ENCODE results near the gene REXO4. TPM values are rescaled to one million over a fixed set of nuclear protein-coding genes. Genes with fewer than 3 reads are reported as not detected.
A peak's percentile ranks its signal among the peaks of the same experiment; 100 is the strongest.

REXO4 gene
- 10 to 100 TPM; 29.4 to 32.1 (median 30.7) TPM for polyA plus RNA-seq (ENCODE audit: insufficient read length in 4 of 4)

- peak; percentile 70 to 88 (median 77) for DNase-seq (ENCODE audit: low read depth in 4 of 4, low spot score in 3 of 4)
Observed at GRCh38 chr9:133417541-133418461, at the start of gene REXO4. TSS of gene REXO4 (minus strand) at chr9:133418010. CDS start at chr9:133417844, 166 bp downstream.

GRCh38 chr9:133467101-133467500 lies 49.3 kb upstream of the REXO4 start:
- DNase-seq (ENCODE audit: low read depth in 4 of 4, low spot score in 3 of 4): no peak

GRCh38 chr9:133465984-133466383 lies 48.2 kb upstream of the REXO4 start:
- no peak for DNase-seq (ENCODE audit: low read depth in 4 of 4, low spot score in 3 of 4)

- no peak for DNase-seq (ENCODE audit: low read depth in 4 of 4, low spot score in 3 of 4)
Observed at GRCh38 chr9:133464638-133465037, 46.8 kb upstream of the REXO4 start.

GRCh38 chr9:133463864-133464615 lies 46.2 kb upstream of the REXO4 start:
- no peak for DNase-seq (ENCODE audit: low read depth in 4 of 4, low spot score in 3 of 4)

GRCh38 chr9:133463234-133463863 lies 45.5 kb upstream of the REXO4 start:
- no peak for DNase-seq (ENCODE audit: low read depth in 4 of 4, low spot score in 3 of 4)

- no peak for DNase-seq (ENCODE audit: low read depth in 4 of 4, low spot score in 3 of 4)
Observed at GRCh38 chr9:133461975-133462374, 44.2 kb upstream of the REXO4 start.

- peak in 1 of 4 donors; percentile 34 for DNase-seq (ENCODE audit: low read depth in 4 of 4, low spot score in 3 of 4)
Observed at GRCh38 chr9:133460405-133461175, 42.8 kb upstream of the REXO4 start.

- DNase-seq (ENCODE audit: low read depth in 4 of 4, low spot score in 3 of 4): peak; percentile 87 to 94 (median 92)
Observed at GRCh38 chr9:133459476-133460404, 41.9 kb upstream of the REXO4 start, which contains the start of gene CACFD1. TSS of gene CACFD1 (plus strand) at chr9:133459978. CDS start at chr9:133460067, 89 bp downstream.

- no peak for DNase-seq (ENCODE audit: low read depth in 4 of 4, low spot score in 3 of 4)
Observed at GRCh38 chr9:133458643-133459312, 41.0 kb upstream of the REXO4 start.

GRCh38 chr9:133457748-133458147 lies 39.9 kb upstream of the REXO4 start:
- DNase-seq (ENCODE audit: low read depth in 4 of 4, low spot score in 3 of 4): no peak

GRCh38 chr9:133457233-133457632 lies 39.4 kb upstream of the REXO4 start:
- DNase-seq (ENCODE audit: low read depth in 4 of 4, low spot score in 3 of 4): no peak

GRCh38 chr9:133456409-133456808 lies 38.6 kb upstream of the REXO4 start:
- DNase-seq (ENCODE audit: low read depth in 4 of 4, low spot score in 3 of 4): no peak

GRCh38 chr9:133455936-133456335 lies 38.1 kb upstream of the REXO4 start:
- DNase-seq (ENCODE audit: low read depth in 4 of 4, low spot score in 3 of 4): no peak

GRCh38 chr9:133454943-133455673 lies 37.3 kb upstream of the REXO4 start:
- no peak for DNase-seq (ENCODE audit: low read depth in 4 of 4, low spot score in 3 of 4)

- DNase-seq (ENCODE audit: low read depth in 4 of 4, low spot score in 3 of 4): no peak
Observed at GRCh38 chr9:133454325-133454724, 36.5 kb upstream of the REXO4 start.

GRCh38 chr9:133453651-133454050 lies 35.8 kb upstream of the REXO4 start:
- DNase-seq (ENCODE audit: low read depth in 4 of 4, low spot score in 3 of 4): no peak

- no peak for DNase-seq (ENCODE audit: low read depth in 4 of 4, low spot score in 3 of 4)
Observed at GRCh38 chr9:133452562-133452961, 34.8 kb upstream of the REXO4 start.

Data from right renal pelvis (tissue), 4 donors.